Esophagus muscularis mucosa (tissue), 3 donors: Measurements from ENCODE around the gene DENND6A.

Experiments
- CTCF ChIP-seq, 3 experiments: fragments of 200-600 bp in 2 of 3; fragments of 450-650 bp in 1 of 3; sonication (generic) in 2 of 3; IDR thresholded peaks; one replicate each; pipeline ENCODE4 v1.5.1; 2017 to 2019; ENCODE audit warnings: antibody characterized with exemption in 3 of 3, mild to moderate bottlenecking in 2 of 3, moderate library complexity in 1 of 3
- POLR2A ChIP-seq: fragments of 450-650 bp; IDR thresholded peaks from one replicate; pipeline ENCODE4 v1.6.1; 2017; ENCODE audit warnings: antibody characterized with exemption, moderate library complexity, mild to moderate bottlenecking, low read depth
- POLR2AphosphoS5 ChIP-seq, 2 donors: sonication (generic); formaldehyde crosslinking; IDR thresholded peaks; one replicate each; pipeline ENCODE4 v1.6.1; 2017; ENCODE audit warnings: antibody characterized with exemption in 2 of 2

- TF ChIP-seq POLR2A (no peak), POLR2AphosphoS5 (IDR thresholded peaks at IDR 0.05) (no peak), CTCF (IDR thresholded peaks at IDR 0.05) (no peak)
Measured at GRCh38 chr3:57738391-57738790, 45.5 kb upstream of the DENND6A start.
